HEK293T (cell line): Measurements from ENCODE around the gene TAOK3.

Experiments
- CTCF ChIA-PET: fragments of 350-600 bp; formaldehyde crosslinking; extraction: SDS; loops from one replicate; lab custom pipeline; 2021; ENCODE audit warnings: antibody characterized with exemption, inconsistent platforms; lab: Yijun Ruan, JAX
- POLR2A ChIA-PET: fragments of 350-600 bp; formaldehyde crosslinking; extraction: SDS; loops from one replicate; lab custom pipeline; 2020; ENCODE audit warnings: antibody characterized with exemption, inconsistent platforms; lab: Yijun Ruan, JAX
- DNase-seq: peaks from one replicate; pipeline ENCODE4 v3.0.0; 2012; ENCODE audit warnings: mixed read lengths; ENCODE audit errors: extremely low spot score
- ARNT ChIP-seq: fragments of 450-650 bp; IDR thresholded peaks from 2 replicates; pipeline ENCODE4 v1.6.1; 2017; ENCODE audit warnings: mild to moderate bottlenecking
- BHLHE40 ChIP-seq: fragments of 450-650 bp; IDR thresholded peaks from 2 replicates; pipeline ENCODE4 v1.6.1; 2016; ENCODE audit warnings: mild to moderate bottlenecking, moderate library complexity, borderline replicate concordance
- CTBP1 ChIP-seq: fragments of 450-650 bp; IDR thresholded peaks from 2 replicates; pipeline ENCODE4 v1.6.1; 2016; ENCODE audit warnings: borderline replicate concordance
- ELF4 ChIP-seq: fragments of 450-650 bp; IDR thresholded peaks from 2 replicates; pipeline ENCODE4 v1.6.1; 2017; ENCODE audit warnings: antibody characterized with exemption
- FOXA1 ChIP-seq: fragments of 450-650 bp; IDR thresholded peaks from 2 replicates; pipeline ENCODE4 v1.6.1; 2016; ENCODE audit warnings: mild to moderate bottlenecking
- FOXK2 ChIP-seq: fragments of 450-650 bp; IDR thresholded peaks from 2 replicates; pipeline ENCODE4 v1.6.1; 2016; ENCODE audit warnings: mild to moderate bottlenecking
- FOXM1 ChIP-seq: fragments of 450-650 bp; IDR thresholded peaks from 2 replicates; pipeline ENCODE4 v1.6.1; 2017; ENCODE audit warnings: mild to moderate bottlenecking, borderline replicate concordance
- HDGF ChIP-seq: fragments of 450-650 bp; IDR thresholded peaks from 2 replicates; pipeline ENCODE4 v1.6.1; 2017; ENCODE audit warnings: antibody characterized with exemption, borderline replicate concordance
- L3MBTL2 ChIP-seq: fragments of 450-650 bp; conservative IDR thresholded peaks from 2 replicates; pipeline ENCODE4 v1.6.1; 2016; ENCODE audit warnings: mild to moderate bottlenecking
- LEF1 ChIP-seq: fragments of 450-650 bp; IDR thresholded peaks from 2 replicates; pipeline ENCODE4 v1.6.1; 2017; ENCODE audit warnings: mild to moderate bottlenecking, borderline replicate concordance
- NFRKB ChIP-seq: fragments of 450-650 bp; IDR thresholded peaks from 2 replicates; pipeline ENCODE4 v1.6.1; 2016; ENCODE audit warnings: mild to moderate bottlenecking, moderate library complexity
- PKNOX1 ChIP-seq: fragments of 450-650 bp; IDR thresholded peaks from 2 replicates; pipeline ENCODE4 v1.6.1; 2016
- SP1 ChIP-seq: fragments of 450-650 bp; IDR thresholded peaks from 2 replicates; pipeline ENCODE4 v1.6.1; 2017
- SUZ12 ChIP-seq: fragments of 450-650 bp; IDR thresholded peaks from 2 replicates; pipeline ENCODE4 v1.6.1; 2016; ENCODE audit warnings: mild to moderate bottlenecking
- TARDBP ChIP-seq: fragments of 450-650 bp; IDR thresholded peaks from 2 replicates; pipeline ENCODE4 v1.6.1; 2016
- ZNF384 ChIP-seq: fragments of 450-650 bp; IDR thresholded peaks from 2 replicates; pipeline ENCODE4 v1.6.1; 2016

The TAOK3 gene

GRCh38 chr12:118350908-118351559 lies 21.7 kb downstream of the TAOK3 start:
- ChIA-PET POLR2A (no interaction called here), CTCF (no interaction called here)
- TF ChIP-seq LEF1: no peak
- no peak for TF ChIP-seq HDGF
- TF ChIP-seq FOXM1: no peak
- TF ChIP-seq NFRKB: no peak
- no peak for TF ChIP-seq ELF4
- TF ChIP-seq PKNOX1: no peak
- TF ChIP-seq ARNT: no peak
- TF ChIP-seq L3MBTL2: no peak
- no peak for TF ChIP-seq FOXA1
- no peak for TF ChIP-seq SUZ12
- no peak for TF ChIP-seq BHLHE40
- TF ChIP-seq SP1: no peak
- no peak for TF ChIP-seq CTBP1
- no peak for TF ChIP-seq TARDBP
- no peak for TF ChIP-seq FOXK2
- no peak for TF ChIP-seq ZNF384
- DNase-seq: no peak

GRCh38 chr12:118347916-118348315 lies 24.8 kb downstream of the TAOK3 start:
- POLR2A ChIA-PET: no interaction called here
- TF ChIP-seq TARDBP (no peak), PKNOX1 (no peak), FOXM1 (no peak), LEF1 (no peak), NFRKB (no peak), FOXK2 (no peak), L3MBTL2 (no peak), SUZ12 (no peak), BHLHE40 (no peak), CTBP1 (no peak), FOXA1 (no peak), ARNT (no peak), ELF4 (no peak), SP1 (no peak)
- CTCF ChIA-PET: interaction anchor here (0.9 kb wide), 1 partner anchor 9 kb away, joined by 3 read pairs; no protein-coding TSS in a partner anchor
- no peak for DNase-seq

- no peak for DNase-seq
- no peak for TF ChIP-seq HDGF
- TF ChIP-seq CTBP1: no peak
- no peak for TF ChIP-seq TARDBP
- no peak for TF ChIP-seq NFRKB
- no peak for TF ChIP-seq ARNT
- no peak for TF ChIP-seq ELF4
- no peak for TF ChIP-seq SP1
- no peak for TF ChIP-seq ZNF384
- TF ChIP-seq FOXM1: no peak
- no peak for TF ChIP-seq SUZ12
- TF ChIP-seq L3MBTL2: no peak
- no peak for TF ChIP-seq PKNOX1
- TF ChIP-seq BHLHE40: no peak
- TF ChIP-seq FOXK2: no peak
- TF ChIP-seq LEF1: no peak
- no peak for TF ChIP-seq FOXA1
- POLR2A ChIA-PET: no interaction called here
- CTCF ChIA-PET: no interaction called here
These were observed 25.8 kb downstream of the TAOK3 start for GRCh38 chr12:118346895-118347294.

- POLR2A ChIA-PET: no interaction called here
- CTCF ChIA-PET: interaction anchor here (0.7 kb wide), 1 partner anchor 8 kb away, joined by 3 read pairs; no protein-coding TSS in a partner anchor
- TF ChIP-seq PKNOX1: no peak
- TF ChIP-seq BHLHE40: no peak
- TF ChIP-seq ZNF384: no peak
- TF ChIP-seq L3MBTL2: no peak
- TF ChIP-seq ARNT: no peak
- TF ChIP-seq TARDBP: no peak
- no peak for TF ChIP-seq HDGF
- TF ChIP-seq FOXK2: no peak
- TF ChIP-seq FOXM1: no peak
- TF ChIP-seq SP1: no peak
- TF ChIP-seq ELF4: no peak
- no peak for TF ChIP-seq NFRKB
- no peak for TF ChIP-seq SUZ12
- TF ChIP-seq FOXA1: no peak
- no peak for TF ChIP-seq LEF1
- no peak for TF ChIP-seq CTBP1
- no peak for DNase-seq
These were observed 27.4 kb downstream of the TAOK3 start for GRCh38 chr12:118345355-118345754.

- CTCF ChIA-PET: no interaction called here
These were observed 27.9 kb downstream of the TAOK3 start for GRCh38 chr12:118344829-118345228.

More at GRCh38 chr12:118344829-118345228, 27.9 kb downstream of the TAOK3 start:
- DNase-seq: no peak
- POLR2A ChIA-PET: no interaction called here
- TF ChIP-seq FOXK2 (no peak), TARDBP (no peak), CTBP1 (no peak), BHLHE40 (no peak), HDGF (no peak), NFRKB (no peak), L3MBTL2 (no peak), SUZ12 (no peak), PKNOX1 (no peak), ARNT (no peak), FOXA1 (no peak), ZNF384 (no peak), SP1 (no peak), LEF1 (no peak), FOXM1 (no peak), ELF4 (no peak)
